HAP-1 (cell line): ENCODE results near the gene GIPC3.

Experiments used
- DNase-seq, 2 experiments: peaks; one replicate each; pipeline ENCODE4 v3.0.0-alpha.2; 2016 to 2020; ENCODE audit warnings: low spot score in 2 of 2
- H3K27me3 ChIP-seq: fragments of 250-450 bp; sonication (Bioruptor Pico); 2 replicates; pipeline ENCODE4 v1.5.1; 2020; ENCODE audit warnings: low read depth, mild to moderate bottlenecking, moderate library complexity
- H3K36me3 ChIP-seq: fragments of 250-450 bp; sonication (Bioruptor Pico); replicated peaks from 2 replicates; pipeline ENCODE4 v1.5.1; 2020; ENCODE audit warnings: mild to moderate bottlenecking
- H3K4me1 ChIP-seq: fragments of 250-450 bp; sonication (Bioruptor Pico); 2 replicates; pipeline ENCODE4 v1.5.1; 2020; ENCODE audit warnings: mild to moderate bottlenecking
- H3K4me3 ChIP-seq: fragments of 250-450 bp; sonication (Bioruptor Pico); 2 replicates; pipeline ENCODE4 v1.5.1; 2020; ENCODE audit warnings: mild to moderate bottlenecking, moderate library complexity
- H3K9me3 ChIP-seq: fragments of 250-450 bp; sonication (Bioruptor Pico); 2 replicates; pipeline ENCODE4 v1.5.1; 2020; ENCODE audit warnings: mild to moderate bottlenecking, moderate library complexity
- in situ Hi-C: fragments of 300-500 bp; cut with MboI; formaldehyde crosslinking; loops from 3 replicates; pipeline ENCODE4 v1.14.3; 2020; ENCODE audit warnings: low sequenced_read_pairs, inconsistent platforms, mixed read lengths

Gene GIPC3

DNA sequence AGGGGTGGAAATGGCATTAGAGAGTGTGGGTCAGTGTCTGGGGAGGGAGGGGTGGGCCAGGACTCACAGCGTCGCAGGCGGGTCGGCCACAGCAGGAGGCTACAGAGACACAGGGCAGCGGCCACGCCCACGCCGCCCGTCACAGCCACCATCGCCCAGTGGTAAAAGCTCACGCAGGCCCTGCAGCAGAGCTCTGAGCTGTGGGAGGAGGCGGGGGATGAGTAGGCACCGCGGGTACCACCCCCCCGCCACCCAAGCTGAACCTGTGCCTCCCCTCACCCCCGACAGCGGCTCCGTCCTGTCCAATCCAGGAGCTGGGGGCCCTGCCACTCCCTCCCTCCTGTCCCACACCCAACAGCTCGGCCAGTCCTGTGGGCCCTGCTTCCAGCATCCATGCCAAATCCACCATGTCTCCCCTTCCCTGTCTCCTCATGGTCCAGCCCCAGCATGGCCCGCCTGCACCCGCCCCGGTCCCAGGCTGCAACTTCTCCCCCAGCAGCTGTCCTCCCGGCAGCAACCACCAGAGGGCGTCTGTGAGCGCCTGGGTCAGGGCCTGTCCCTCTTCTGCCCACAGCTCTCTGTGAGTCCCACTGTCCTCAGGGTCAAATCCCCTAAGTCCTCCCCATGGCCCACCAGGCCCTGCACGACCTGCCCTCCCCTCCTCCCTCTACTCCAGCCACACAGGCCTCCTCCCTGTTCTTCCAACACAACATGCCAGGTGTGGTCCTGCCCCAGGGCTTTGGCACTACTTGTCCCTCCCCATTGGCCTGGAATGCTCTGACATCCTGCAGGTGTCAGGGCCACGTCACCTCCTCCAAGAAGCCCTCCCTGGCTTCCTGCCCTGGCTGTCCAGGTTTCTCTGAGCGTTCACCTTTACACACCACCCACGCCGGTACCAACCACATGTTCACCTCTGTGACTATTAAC lies 40.3 kb upstream of the GIPC3 start:
- DNase-seq, result peak; percentile 20 to 90
- H3K4me3 ChIP-seq, result no peak overlapping the region
- no peaks in the 10 kb centered on the region for H3K27me3 ChIP-seq
- peaks cover 22% of the 10 kb centered on the region for H3K36me3 ChIP-seq
- in situ Hi-C loops, result no loop called here
- no peaks in the 10 kb centered on the region for H3K9me3 ChIP-seq
- H3K4me1 ChIP-seq, result no peaks in the 10 kb centered on the region

DNA sequence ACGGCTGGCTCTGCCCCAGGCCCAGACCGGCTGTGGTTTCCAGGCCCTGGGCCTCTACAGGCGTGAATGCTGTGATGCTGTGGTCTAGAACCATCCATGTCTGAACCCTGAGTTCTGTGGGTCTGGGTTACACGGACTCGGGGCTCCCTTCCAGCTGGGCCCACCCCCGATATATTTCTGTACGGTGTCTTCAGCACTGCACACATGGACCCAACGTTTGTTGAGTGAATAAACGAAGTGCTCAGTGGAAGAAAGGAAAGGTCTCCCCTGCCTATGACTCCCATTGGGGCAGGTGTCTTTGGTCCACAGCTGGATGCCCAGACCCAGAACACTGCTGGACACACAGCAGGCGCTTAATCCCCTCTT lies 39.6 kb upstream of the GIPC3 start:
- H3K27me3 ChIP-seq, result no peaks in the 10 kb centered on the region
- in situ Hi-C loops, result no loop called here
- DNase-seq, result no peak
- H3K36me3 ChIP-seq, result peaks cover 24% of the 10 kb centered on the region
- no peaks in the 10 kb centered on the region for H3K4me1 ChIP-seq
- H3K4me3 ChIP-seq, result no peak overlapping the region
- no peaks in the 10 kb centered on the region for H3K9me3 ChIP-seq

DNA sequence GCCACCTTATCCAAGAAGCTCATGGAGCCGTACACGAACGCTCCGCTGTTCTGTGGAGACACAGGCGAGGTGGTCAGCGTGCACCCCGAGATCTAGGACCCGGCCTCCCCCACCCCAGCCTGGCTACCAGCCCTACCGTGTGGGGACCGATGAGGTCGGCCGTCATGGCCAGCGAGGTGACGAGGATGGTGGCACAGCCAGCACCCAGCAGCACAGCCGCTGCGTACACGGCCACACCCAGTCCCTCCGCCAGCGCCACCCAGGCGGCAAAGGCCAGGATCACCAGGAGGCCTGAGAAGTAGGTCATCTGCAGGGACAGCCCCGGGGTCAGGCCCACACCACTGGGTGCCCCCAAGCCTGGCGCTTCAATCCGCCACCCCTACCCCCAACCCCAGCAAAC lies 39.2 kb upstream of the GIPC3 start:
- Histone ChIP-seq H3K27me3 (no peaks in the 10 kb centered on the region), H3K4me1 (no peaks in the 10 kb centered on the region), H3K9me3 (no peaks in the 10 kb centered on the region), H3K36me3 (peaks cover 26% of the 10 kb centered on the region), H3K4me3 (no peak overlapping the region)
- in situ Hi-C loops, result no loop called here
- DNase-seq, result no peak

DNA sequence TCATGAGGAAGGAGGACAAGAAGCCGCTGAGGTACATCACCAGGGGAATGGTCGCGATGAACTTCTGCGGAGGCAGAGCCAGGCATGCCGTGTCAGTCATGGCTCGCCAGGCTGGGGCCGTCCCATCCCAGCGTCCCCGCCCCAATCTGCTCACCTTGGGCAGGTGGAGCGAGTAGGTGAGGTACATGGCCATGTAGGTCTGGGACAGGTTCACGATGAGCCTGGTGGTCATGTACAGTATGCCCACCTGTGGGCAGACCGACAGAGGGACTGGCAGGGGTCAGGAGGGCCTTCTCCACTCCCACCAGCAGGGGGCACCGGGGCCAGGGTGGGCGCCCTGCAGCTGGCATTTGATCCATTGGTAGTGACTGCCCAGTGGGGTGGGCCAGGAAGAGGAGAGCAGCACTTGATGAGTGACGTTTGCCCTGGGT lies 38.0 kb upstream of the GIPC3 start:
- no peaks in the 10 kb centered on the region for H3K9me3 ChIP-seq
- H3K36me3 ChIP-seq, result peaks cover 26% of the 10 kb centered on the region
- H3K4me1 ChIP-seq, result no peaks in the 10 kb centered on the region
- H3K27me3 ChIP-seq, result no peaks in the 10 kb centered on the region
- no peak overlapping the region for H3K4me3 ChIP-seq
- peak in 1 of 2 experiments; percentile 47 for DNase-seq
- in situ Hi-C loops, result no loop called here

DNA sequence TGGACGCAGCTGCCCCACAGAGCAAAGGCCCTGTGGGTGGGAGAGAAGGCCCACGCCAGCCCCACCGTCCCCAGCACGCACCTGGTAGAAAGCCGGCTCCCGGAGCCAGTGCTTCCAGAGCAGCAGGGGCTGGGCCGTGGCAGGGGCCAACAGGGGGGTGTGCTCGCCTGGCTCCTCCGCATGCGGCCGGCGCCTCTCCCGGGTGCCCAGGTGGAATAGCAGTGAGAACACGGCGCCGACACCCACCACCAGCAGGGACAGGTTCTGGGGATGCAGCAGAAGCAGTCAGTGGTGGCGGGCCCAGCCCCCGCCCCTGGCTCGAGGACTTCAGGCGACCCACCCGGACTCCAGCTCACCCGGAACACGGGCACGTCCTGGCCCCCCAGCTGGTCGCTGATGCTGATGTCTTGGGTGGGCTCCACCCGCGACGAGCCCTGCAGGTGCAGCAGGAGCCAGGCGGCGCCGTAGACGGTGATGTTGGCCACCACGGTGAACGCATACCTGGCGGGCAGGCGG lies 37.5 kb upstream of the GIPC3 start:
- no peak for DNase-seq
- H3K9me3 ChIP-seq, result no peaks in the 10 kb centered on the region
- in situ Hi-C loops, result no loop called here
- H3K36me3 ChIP-seq, result peaks cover 23% of the 10 kb centered on the region
- H3K27me3 ChIP-seq, result no peaks in the 10 kb centered on the region
- no peaks in the 10 kb centered on the region for H3K4me1 ChIP-seq
- H3K4me3 ChIP-seq, result no peak overlapping the region

DNA sequence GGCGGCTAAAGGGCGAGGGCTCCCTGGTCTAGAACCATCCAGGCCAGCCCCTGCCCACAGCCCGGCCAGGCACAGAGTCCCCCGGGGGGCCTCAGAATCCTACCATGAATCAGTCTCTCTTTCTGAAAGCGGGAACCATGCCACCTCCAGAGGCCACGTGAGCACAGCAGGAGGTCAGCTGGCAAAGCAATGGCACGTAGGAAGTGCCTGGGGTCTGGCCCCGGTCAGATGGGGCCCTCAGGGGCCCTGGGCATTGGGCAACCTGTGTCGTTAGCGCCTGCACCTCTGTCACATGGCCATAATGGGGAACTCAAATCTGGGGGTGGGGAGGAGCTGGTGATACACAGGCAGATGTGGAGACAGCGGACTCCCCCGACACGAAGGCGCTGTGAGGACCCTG lies 36.7 kb upstream of the GIPC3 start:
- no peaks in the 10 kb centered on the region for H3K4me1 ChIP-seq
- H3K9me3 ChIP-seq, result no peaks in the 10 kb centered on the region
- DNase-seq, result no peak
- peaks cover 23% of the 10 kb centered on the region for H3K36me3 ChIP-seq
- H3K4me3 ChIP-seq, result no peak overlapping the region
- in situ Hi-C loops, result no loop called here
- no peaks in the 10 kb centered on the region for H3K27me3 ChIP-seq

DNA sequence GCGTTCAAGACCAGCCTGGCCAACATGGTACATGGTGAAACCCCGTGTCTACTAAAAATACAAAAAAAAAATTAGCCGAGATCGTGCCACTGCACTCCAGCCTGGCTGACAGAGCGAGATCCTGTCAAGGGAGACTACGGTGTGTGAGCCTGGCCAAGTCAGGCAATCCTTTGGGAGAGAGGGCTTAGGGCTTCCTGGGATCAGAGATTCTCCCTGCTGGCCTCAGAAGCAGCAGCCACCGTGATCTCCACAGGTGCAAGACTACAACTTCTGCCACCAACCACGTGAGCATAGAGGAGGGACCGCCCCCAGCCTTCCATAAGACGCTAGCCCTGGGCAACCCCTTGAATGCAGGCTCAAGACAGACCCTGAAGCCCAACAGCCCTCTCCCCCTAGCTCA lies 35.5 kb upstream of the GIPC3 start:
- in situ Hi-C loops, result no loop called here
- DNase-seq, result no peak

DNA sequence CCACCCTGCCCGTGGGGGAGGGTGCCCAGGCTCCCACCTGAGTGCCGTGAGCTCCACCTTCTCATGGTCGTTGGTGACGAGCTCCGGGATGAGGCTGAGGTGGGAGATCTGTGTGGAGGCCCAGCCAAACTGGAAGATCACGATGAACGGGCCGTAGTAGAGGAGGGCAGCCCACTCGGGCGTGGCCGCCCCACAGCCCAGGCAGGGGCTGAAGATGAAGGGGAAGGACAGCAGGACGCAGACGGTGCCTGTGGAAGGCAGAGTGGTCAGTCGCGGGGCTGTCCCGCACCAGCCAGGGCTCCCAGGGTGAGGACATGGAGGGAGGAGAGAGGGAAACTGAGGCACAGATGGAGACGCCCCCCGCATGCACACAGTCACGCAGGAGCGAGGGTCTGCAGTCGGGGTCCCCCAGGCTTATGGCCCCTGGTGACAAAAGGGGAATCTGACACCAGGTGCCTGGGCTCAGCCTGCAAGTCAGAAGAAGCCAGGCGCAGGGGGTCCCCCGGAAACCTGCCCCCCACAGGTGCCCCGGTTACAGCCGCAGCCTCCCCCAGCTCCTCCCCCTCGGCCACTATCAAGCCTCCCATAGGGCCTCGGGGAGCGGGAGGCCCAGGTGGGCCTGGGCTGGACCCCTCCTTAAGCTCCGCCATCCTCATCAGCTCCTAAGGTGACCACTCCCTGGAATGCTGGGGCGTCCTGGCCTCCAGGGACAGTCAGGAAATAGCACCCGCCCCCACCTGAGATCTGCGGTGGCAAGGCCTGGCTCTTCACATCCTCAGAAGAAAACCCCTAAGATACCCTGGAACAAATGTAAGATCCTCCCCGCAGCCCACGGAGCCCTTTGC lies 34.1 kb upstream of the GIPC3 start:
- Histone ChIP-seq H3K4me3 (no peak overlapping the region), H3K27me3 (no peaks in the 10 kb centered on the region), H3K4me1 (no peaks in the 10 kb centered on the region), H3K36me3 (peaks cover 16% of the 10 kb centered on the region), H3K9me3 (no peaks in the 10 kb centered on the region)
- in situ Hi-C loops, result no loop called here
- no peak for DNase-seq

More for the DNA sequence above, 35.5 kb upstream of the GIPC3 start:
- no peaks in the 10 kb centered on the region for H3K27me3 ChIP-seq
- H3K9me3 ChIP-seq, result no peaks in the 10 kb centered on the region
- peaks cover 23% of the 10 kb centered on the region for H3K36me3 ChIP-seq
- H3K4me3 ChIP-seq, result no peak overlapping the region
- H3K4me1 ChIP-seq, result no peaks in the 10 kb centered on the region

DNA sequence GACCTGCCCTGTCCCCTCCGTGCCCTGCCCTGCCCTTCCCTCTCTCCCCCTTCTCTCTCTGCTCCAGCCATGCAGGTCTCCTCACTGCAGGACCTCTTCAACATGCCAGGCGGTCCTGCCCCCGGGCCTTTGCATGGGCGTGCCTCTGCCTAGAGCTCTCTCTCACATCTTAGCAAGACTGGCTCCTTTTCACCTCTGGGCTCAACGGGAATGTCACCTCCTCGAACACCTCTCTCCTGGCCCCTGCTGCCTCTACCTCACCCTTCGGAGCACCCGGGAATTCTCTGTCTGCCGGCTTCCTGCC lies 33.5 kb upstream of the GIPC3 start:
- DNase-seq, result no peak
- Histone ChIP-seq H3K27me3 (no peaks in the 10 kb centered on the region), H3K36me3 (peaks cover 16% of the 10 kb centered on the region), H3K4me1 (no peaks in the 10 kb centered on the region), H3K9me3 (no peaks in the 10 kb centered on the region), H3K4me3 (no peak overlapping the region)
- in situ Hi-C loops, result no loop called here

DNA sequence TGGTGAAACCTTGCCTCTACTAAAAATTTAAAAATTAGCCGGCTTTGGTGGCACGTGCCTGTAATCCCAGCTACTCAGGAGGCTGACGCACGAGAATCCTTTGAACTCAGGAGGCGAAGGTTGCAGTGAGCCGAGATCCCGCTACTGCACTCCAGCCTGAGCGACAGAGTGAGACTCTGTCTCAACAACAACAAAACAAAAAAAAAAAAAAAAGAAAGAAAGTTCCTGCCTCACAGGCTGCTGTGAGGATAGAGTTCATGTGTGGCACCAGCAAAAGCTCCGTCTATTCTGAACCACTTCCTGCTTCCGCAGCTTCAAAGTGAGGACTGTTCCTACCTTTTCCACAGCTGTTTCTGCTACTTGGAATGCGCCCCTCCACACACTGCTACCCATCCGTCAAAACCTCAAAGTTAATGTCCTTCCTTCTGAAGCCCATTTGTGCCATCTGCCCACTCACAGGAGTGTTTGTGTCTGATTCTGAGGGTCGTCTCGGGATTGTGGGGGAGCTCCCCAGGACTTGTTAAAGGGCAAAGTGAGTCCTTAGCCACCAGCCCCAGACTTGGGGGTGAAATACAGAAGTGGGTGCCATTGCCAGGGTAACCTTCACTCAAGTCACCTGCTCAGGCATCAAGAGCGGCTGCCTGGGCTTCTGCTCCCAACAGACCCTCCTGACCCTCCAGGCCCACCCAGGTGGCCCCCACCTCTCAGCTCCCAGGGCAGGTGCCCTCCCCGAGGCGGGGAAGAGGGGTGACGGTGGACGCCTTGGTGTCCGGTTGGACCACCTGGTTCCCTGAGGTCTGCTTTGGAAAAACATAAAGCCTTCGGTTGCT lies 30.8 kb upstream of the GIPC3 start:
- in situ Hi-C loops, result no loop called here
- Histone ChIP-seq H3K36me3 (peaks cover 4% of the 10 kb centered on the region; the same call in 1 of the 2 replicates), H3K4me1 (0 out of 2 replicates have a peak, but pooled peaks cover 3% of the 10 kb centered on the region), H3K9me3 (no peaks in the 10 kb centered on the region), H3K27me3 (no peaks in the 10 kb centered on the region), H3K4me3 (no peak overlapping the region)
- no peak for DNase-seq

DNA sequence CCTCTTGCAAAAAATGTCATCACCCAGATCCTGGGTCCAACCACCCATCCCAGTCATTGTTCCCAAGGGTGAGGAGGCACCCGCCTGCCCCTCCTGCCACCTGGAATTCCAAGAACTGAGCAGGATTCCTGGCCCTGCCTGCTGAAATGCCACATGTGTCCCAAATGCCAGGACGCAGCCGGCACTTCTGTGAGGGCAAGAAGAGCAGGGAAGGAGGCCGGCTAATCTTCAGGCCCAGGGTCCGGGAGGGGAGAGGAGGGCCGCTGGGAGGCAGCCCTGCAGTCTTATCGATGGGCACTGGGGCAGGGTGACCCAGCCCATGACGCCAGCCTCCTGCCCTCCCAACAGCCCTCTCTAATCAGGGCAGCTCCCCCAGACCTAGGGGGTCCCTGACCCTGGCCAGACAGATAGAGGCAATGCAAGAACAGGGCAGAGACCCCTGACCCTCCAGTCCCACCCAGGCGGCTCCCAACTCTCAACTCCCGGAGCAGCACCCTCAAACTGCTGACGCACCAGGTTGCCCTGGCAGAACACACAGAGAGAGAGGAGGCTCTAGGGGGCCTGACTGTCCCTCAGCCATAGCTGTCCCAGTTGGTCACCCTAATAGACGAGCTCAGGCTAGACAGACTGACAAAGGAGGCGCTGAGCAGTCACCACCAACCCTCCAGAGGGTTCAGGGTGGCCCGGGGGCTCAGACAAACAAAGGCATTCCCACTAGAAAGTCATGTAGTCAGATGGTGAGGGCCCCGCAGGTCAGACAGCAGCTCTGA lies 29.4 kb upstream of the GIPC3 start:
- 0 out of 2 replicates have a peak, but pooled peaks cover 3% of the 10 kb centered on the region for H3K4me1 ChIP-seq
- in situ Hi-C loops, result no loop called here
- peak overlapping the region; percentile 61 for H3K4me3 ChIP-seq
- DNase-seq, result peak in 1 of 2 experiments; percentile 26
- H3K9me3 ChIP-seq, result no peaks in the 10 kb centered on the region
- H3K27me3 ChIP-seq, result no peaks in the 10 kb centered on the region
- H3K36me3 ChIP-seq, result peaks cover under 1% of the 10 kb centered on the region; the same call in 1 of the 2 replicates

DNA sequence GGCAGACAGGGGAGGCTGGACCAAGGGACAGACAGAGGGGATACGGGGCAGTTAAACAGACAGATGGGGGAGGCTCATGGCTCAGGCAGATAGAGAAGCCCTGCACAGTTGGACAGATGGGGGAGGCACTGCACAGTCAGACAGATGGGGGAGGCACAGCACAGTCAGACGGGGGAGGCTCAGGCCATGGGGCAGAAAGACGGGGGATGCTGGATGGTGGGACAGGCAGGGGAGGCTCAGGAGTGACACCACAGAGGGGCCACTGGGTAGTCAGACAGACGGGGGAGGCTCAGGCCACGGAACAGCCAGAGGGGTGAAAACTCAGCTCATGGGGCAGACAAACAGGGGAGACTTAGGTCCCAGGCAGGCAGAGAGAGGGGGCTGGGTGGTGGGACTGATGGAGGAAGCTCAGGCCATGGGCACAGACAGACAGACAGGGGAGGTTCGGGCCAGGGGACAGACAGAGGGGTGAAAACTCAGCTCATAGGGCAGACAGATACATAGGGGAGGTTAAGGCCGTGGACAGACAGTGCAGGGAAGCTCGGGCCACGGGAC lies 28.8 kb upstream of the GIPC3 start:
- Histone ChIP-seq H3K36me3 (no peaks in the 10 kb centered on the region; the same call in 1 of the 2 replicates), H3K9me3 (no peaks in the 10 kb centered on the region), H3K27me3 (no peaks in the 10 kb centered on the region), H3K4me1 (0 out of 2 replicates have a peak, but pooled peaks cover 3% of the 10 kb centered on the region), H3K4me3 (peak overlapping the region; percentile 61)
- no peak for DNase-seq
- in situ Hi-C loops, result no loop called here
